Smooth muscle cell (in vitro differentiated cells): Measurements from ENCODE around the gene CSNK2A3. TPM values are rescaled to one million over a fixed set of nuclear protein-coding genes. Genes with fewer than 3 reads are reported as not detected.
A peak's percentile ranks its signal among the peaks of the same experiment; 100 is the strongest.

Source experiments
- DNase-seq: peaks from one replicate; lab custom pipeline; 2025; ENCODE audit not compliant: unreplicated experiment; lab: John Stamatoyannopoulos, UW
- H2AFZ ChIP-seq: fragments of 200-600 bp; sonication (generic); 2 replicates; pipeline ENCODE4 v1.6.0; 2016; ENCODE audit warnings: antibody characterized with exemption, low read depth, mild to moderate bottlenecking
- H3F3A ChIP-seq: fragments of 200-600 bp; sonication (generic); 2 replicates; pipeline ENCODE4 v1.6.0; 2017; ENCODE audit warnings: antibody characterized with exemption, low read depth
- H3K27ac ChIP-seq: fragments of 200-600 bp; sonication (generic); 2 replicates; pipeline ENCODE4 v1.5.1; 2016; ENCODE audit warnings: low read depth, mild to moderate bottlenecking
- H3K27me3 ChIP-seq: fragments of 200-600 bp; sonication (generic); 2 replicates; pipeline ENCODE4 v1.6.1; 2016; ENCODE audit warnings: low read depth, mild to moderate bottlenecking
- H3K36me3 ChIP-seq: fragments of 200-600 bp; sonication (generic); 2 replicates; pipeline ENCODE4 v1.5.1; 2016; ENCODE audit warnings: low read depth
- H3K4me1 ChIP-seq: fragments of 200-600 bp; sonication (generic); 2 replicates; pipeline ENCODE4 v1.5.1; 2016; ENCODE audit warnings: low read depth
- H3K4me2 ChIP-seq: fragments of 200-600 bp; sonication (generic); 2 replicates; pipeline ENCODE4 v1.6.0; 2016; ENCODE audit warnings: mild to moderate bottlenecking
- H3K4me3 ChIP-seq: fragments of 200-600 bp; sonication (generic); 2 replicates; pipeline ENCODE4 v1.5.1; 2016; ENCODE audit warnings: mild to moderate bottlenecking
- H3K79me2 ChIP-seq: fragments of 200-600 bp; sonication (generic); 2 replicates; pipeline ENCODE4 v1.6.0; 2016; ENCODE audit warnings: low read depth, mild to moderate bottlenecking
- H3K9ac ChIP-seq: fragments of 200-600 bp; sonication (generic); 2 replicates; pipeline ENCODE4 v1.6.0; 2016; ENCODE audit warnings: low read depth
- H3K9me3 ChIP-seq: fragments of 200-600 bp; sonication (generic); replicated peaks from 2 replicates; pipeline ENCODE4 v1.5.1; 2016; ENCODE audit warnings: low read depth
- H4K20me1 ChIP-seq: fragments of 200-600 bp; sonication (generic); 2 replicates; pipeline ENCODE4 v1.6.0; 2016; ENCODE audit warnings: low read depth
- CTCF ChIP-seq: fragments of 200-600 bp; sonication (generic); IDR thresholded peaks from 2 replicates; pipeline ENCODE4 v1.5.1; 2017; ENCODE audit warnings: borderline replicate concordance, mild to moderate bottlenecking, antibody characterized with exemption; ENCODE audit not compliant: insufficient read depth, poor library complexity, severe bottlenecking
- WGBS: methylation state at CpG from one replicate; pipeline ENCODE4 v1.1.7; 2016; ENCODE audit warnings: low lambda C conversion rate; 5-methylcytosine and 5-hydroxymethylcytosine counted together
- polyA plus RNA-seq: library from polyadenylated mRNA; unstranded; fragments of >200 nt; fragmentation: Nextera tagmentation; extraction: Ambion mirVana; gene quantifications from 2 replicates; pipeline ENCODE4 v1.2.1, GENCODE V29; 2016
- total RNA-seq: library from RNA; depleted of rRNA; stranded (reverse); fragments of >200 nt; gene quantifications from 2 replicates; pipeline ENCODE4 v1.2.3, GENCODE V29; 2014

CSNK2A3 gene
- total and polyA plus RNA-seq, 2 experiments from 2014 or later, result 1.0 to 1.1 TPM

- no peak for DNase-seq
- Histone ChIP-seq H3K9ac (no peak overlapping the region), H3K9me3 (no peaks in the 10 kb centered on the region), H3K4me2 (no peak overlapping the region), H3K36me3 (no peaks in the 10 kb centered on the region), H3K4me3 (no peak overlapping the region), H3K27me3 (no peaks in the 10 kb centered on the region), H4K20me1 (peaks cover under 1% of the 10 kb centered on the region), H3K79me2 (no peaks in the 10 kb centered on the region), H2AFZ (no peak overlapping the region), H3F3A (no peaks in the 10 kb centered on the region), H3K4me1 (peaks cover 11% of the 10 kb centered on the region), H3K27ac (no peak overlapping the region)
- TF ChIP-seq CTCF, result no peak
Measured at GRCh38 chr11:11394241-11394640, 41.2 kb upstream of the CSNK2A3 start.

- H3K27me3 ChIP-seq, result no peaks in the 10 kb centered on the region
- peak overlapping the region; percentile 20 for H3K27ac ChIP-seq
- H3K4me3 ChIP-seq, result no peak overlapping the region
- H3K9me3 ChIP-seq, result no peaks in the 10 kb centered on the region
- no peaks in the 10 kb centered on the region for H3K79me2 ChIP-seq
- 71% methylated on average over 13 of the region's 13 CpGs for WGBS
- H3F3A ChIP-seq, result no peaks in the 10 kb centered on the region
- no peak overlapping the region for H2AFZ ChIP-seq
- no peak overlapping the region for H3K9ac ChIP-seq
- no peak for TF ChIP-seq CTCF
- H4K20me1 ChIP-seq, result peaks cover 2% of the 10 kb centered on the region
- H3K4me1 ChIP-seq, result peaks cover 6% of the 10 kb centered on the region
- H3K4me2 ChIP-seq, result no peak overlapping the region
- DNase-seq, result no peak
- H3K36me3 ChIP-seq, result no peaks in the 10 kb centered on the region
Measured at GRCh38 chr11:11391796-11392463, 38.9 kb upstream of the CSNK2A3 start.

GRCh38 chr11:11391169-11391568 is 38.1 kb upstream of the CSNK2A3 start:
- Histone ChIP-seq H3K9ac (no peak overlapping the region), H3K79me2 (no peaks in the 10 kb centered on the region), H4K20me1 (peaks cover 2% of the 10 kb centered on the region), H3K4me2 (no peak overlapping the region), H3K4me3 (no peak overlapping the region), H3K36me3 (no peaks in the 10 kb centered on the region), H3F3A (no peaks in the 10 kb centered on the region), H2AFZ (no peak overlapping the region), H3K9me3 (no peaks in the 10 kb centered on the region), H3K27me3 (no peaks in the 10 kb centered on the region), H3K27ac (no peak overlapping the region), H3K4me1 (no peaks in the 10 kb centered on the region)
- TF ChIP-seq CTCF, result no peak
- no peak for DNase-seq

DNA sequence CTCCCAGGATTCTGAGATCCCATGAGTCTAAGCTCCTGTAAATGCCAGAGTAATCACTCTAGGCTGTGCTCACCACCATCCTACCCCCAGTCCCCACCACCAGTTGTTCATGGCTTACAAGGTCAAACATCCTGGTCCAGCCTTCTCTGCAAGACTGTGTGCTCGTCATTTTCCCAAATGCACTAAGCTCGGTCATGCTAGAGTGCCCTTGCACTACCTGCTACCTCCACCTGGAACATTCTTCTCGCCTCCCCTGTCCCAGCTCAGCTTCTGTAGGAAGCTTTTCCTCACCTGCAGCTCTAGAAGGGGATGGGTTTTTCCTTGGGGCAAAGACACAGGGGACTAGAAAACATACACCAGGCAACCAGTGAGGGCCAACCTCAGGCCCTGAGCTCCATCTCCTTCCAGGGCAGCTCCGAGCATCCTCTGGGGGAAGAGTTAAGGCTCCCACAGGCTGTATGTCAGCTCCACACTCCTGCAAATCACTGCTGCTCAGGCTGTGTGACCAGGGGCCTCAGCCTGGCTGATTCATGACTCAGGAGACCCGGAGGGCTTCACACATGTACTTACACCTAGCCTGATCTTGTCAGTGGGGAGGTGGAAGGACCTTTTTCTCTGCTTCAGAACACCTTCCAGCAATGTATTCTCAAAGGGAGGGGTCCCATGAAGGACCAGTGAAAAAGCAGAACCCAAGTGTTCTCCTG is 37.2 kb upstream of the CSNK2A3 start:
- Histone ChIP-seq H2AFZ (no peak overlapping the region), H3K9ac (no peak overlapping the region), H3K27me3 (no peaks in the 10 kb centered on the region), H3K9me3 (no peaks in the 10 kb centered on the region), H3F3A (no peaks in the 10 kb centered on the region), H3K4me1 (no peaks in the 10 kb centered on the region), H3K27ac (no peak overlapping the region), H3K79me2 (no peaks in the 10 kb centered on the region), H3K4me2 (no peak overlapping the region), H3K36me3 (no peaks in the 10 kb centered on the region), H4K20me1 (peaks cover 2% of the 10 kb centered on the region), H3K4me3 (no peak overlapping the region)
- DNase-seq, result no peak
- 90% methylated on average over 5 of the region's 5 CpGs for WGBS
- TF ChIP-seq CTCF, result no peak
